GM15510 (cell line): ENCODE results near the gene GABPB1.
A peak's percentile ranks its signal among the peaks of the same experiment; 100 is the strongest.

Source experiments
- POLR2A ChIP-seq: IDR thresholded peaks from 3 replicates; pipeline ENCODE4 v1.6.1; 2011; ENCODE audit warnings: borderline replicate concordance; ENCODE audit not compliant: insufficient read length; ENCODE audit errors: extremely low read depth

GABPB1 gene

DNA sequence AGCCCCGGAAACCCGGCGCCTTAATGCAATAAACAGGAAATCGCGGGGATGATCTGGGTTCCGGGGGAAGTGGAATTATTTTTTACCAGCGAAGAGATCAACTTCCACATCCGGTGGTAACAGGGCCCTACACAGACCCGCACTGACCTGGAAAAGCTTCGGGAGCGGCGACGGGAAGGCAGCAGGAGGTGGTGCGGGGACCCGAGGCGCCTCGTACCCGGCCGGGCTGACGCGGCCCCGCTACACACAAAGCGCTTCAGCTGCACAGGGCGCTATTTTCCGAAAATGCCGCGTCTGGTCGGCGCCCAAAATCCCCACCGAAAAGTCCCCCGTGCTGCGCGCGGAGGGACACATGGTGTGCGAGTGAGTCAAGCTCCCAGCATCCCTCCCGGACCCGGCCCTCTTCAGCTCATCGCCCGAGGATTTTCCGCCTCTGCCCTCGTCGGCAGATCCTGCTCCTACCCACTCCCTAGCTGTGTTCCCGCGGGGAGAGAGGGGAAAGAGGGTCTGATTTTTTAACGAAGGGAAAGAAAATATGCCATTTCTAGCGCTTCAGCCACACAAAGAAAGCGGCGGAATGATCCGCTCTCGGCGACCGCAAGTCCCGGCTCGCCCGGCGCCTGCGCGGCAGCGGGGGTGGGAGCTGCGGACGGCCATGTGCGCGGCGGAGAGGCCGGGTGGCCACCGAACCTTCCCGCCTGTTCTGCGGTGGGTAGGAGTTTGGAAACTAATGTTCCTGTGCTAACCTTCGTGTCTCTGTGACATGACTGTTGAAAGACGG, at the start of gene GABPB1:
GABPB1 (minus strand) TSS at position 361 of the 781 bp plus-strand sequence. CDS start 45,400 bp downstream, outside the sequence.
- TF ChIP-seq POLR2A: peak; percentile 90

DNA sequence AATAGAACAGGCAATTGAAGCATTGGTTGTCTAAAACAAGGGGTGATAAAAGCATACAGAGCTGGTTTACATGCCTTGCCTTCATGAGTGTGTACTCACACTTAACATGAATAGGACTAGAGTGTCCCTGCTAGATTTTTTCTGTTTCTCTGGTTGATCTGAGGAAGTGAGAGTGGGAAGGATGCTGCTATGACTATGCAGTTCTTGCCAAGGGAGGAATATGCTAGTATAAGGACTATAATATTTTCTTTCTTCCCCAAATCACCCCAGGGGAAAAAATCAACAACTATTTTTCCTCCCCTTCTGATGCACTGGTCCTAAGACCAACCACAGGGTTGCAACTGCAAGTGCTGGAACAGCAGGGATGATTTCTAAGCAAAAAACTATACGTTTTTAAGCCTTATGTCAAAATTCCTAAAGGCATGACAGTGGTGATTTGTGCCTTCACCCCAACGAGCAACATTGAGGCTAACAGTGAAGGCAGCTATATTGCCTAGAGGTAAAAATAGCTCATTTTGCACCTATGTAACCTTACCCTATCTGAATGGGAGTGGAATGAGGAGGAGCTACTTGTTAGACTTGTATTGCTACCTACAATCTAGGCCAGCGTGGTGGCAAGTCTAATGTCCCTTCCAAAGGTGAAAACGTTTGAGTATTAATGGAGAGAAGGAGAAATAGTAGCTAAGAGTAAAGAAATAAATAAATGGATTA, 35.7 kb upstream of the GABPB1 start:
- TF ChIP-seq POLR2A: no peak

DNA sequence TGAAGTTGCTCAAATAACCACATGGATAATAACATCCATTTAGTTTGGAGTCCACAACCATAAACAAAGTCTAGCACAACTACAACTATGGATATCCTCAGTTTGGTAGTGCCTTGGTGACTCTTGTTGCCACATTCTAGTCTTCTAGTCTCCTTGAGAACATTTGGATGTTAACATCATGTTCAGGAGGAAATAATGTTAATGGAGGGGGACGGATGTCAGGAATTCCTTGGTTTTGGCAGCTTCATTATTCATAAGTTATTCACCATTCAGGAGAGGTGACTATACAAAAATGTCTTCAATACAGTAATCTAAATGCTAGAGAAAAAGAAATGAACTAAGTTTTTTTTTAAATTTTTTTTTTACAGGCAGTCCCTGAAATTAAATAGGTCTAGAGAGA, 26.4 kb upstream of the GABPB1 start:
- no peak for TF ChIP-seq POLR2A

DNA sequence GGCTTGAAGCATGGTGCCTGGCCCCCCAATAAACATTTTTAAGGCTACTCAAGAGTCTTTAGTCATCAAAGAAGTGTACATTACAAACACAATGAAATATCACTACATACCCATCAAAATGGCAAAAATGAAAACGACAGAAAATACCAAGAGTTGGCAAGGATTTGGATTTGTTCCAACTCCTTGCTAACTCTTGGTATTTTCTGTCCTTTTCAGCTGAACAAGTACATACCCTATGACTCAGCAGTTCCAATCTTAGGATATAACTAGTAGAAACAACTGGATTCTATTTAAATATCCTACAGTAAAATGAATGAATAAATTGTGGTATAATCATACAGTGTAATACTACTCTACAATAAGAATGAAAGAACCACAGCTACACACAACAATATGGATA, 25.1 kb upstream of the GABPB1 start:
- TF ChIP-seq POLR2A: no peak

- no peak for TF ChIP-seq POLR2A
Observed at GRCh38 chr15:50378776-50379175, 23.8 kb upstream of the GABPB1 start.

DNA sequence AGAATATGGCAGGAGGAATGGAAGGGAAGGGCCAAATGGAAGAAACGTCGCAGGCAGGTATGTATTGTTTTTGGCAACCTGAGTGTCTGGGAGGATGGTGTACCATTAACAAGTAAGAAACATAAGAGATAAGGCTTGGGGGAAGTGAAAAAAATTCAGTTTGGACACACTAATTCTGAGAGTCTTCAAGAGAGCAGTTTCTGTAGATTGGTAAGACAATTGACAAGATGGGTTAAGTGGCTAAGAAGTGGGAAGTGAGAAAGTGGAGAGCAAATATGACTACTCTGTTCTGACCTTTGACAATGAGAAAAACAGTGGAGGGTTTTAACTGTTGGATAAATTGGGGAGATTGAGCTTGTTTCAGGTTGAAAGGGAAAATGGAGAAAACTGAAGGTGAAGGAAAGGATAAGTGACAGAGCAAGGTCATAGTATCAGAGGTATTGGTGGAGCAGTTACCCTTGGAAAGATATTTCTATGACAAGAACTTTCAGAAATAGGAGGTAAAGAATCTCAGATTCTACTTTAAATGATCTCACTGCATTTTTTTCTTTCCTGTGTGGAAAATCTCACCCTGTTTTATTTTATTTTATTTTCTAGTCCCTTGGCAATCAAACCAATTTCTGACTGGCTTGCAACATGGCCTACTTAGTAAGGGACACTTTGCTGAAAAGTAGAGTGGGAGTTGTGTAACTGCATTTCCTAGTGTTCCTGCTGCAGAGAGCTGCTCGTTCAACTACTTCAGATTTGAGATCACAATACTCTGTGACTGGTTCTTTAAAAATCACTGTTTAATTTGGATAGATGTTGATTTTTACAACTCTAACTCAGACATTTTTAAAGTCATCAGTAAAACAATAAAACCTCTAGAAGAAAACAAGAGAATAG, 23.1 kb upstream of the GABPB1 start:
- no peak for TF ChIP-seq POLR2A

- TF ChIP-seq POLR2A: no peak
Observed at GRCh38 chr15:50365971-50366370, 11.0 kb upstream of the GABPB1 start.

DNA sequence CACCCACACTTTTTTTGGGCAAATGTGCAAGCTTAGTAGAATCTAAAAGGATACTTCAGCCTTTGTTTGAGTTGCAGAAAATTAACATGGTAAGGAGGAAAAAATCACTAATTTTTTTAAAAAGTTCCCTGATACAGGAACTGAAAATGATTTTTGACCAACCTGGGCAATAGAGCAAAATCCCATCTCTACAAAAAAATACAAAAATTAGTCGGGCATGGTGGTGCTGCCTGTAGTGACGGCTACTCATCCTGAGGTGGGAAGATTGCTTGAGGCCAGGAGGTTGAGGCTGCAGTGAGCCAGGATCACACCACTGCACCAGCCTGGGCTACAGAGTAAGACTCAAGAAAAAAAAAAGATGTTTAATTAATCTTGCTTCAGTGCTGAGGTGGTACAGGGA, 10.6 kb upstream of the GABPB1 start:
- TF ChIP-seq POLR2A: no peak

DNA sequence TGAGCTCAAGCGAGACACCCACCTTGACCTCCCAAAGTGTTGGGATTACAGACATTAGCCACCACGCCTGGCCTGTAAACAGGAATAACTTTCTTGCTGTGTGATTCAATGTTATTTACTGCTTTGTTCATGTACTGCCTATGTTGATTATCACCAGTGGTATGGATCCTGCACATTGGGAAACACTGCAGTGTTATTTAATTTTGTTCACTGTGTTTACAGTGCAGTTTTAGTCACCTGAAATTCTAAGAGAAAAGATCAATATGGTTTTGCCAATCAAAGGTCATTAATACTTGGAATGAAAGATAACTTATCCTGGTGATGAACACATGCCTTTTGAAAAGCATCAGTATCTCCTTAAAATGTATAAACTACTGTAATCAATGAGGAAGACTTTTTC, 8.6 kb upstream of the GABPB1 start:
- no peak for TF ChIP-seq POLR2A

- TF ChIP-seq POLR2A: no peak
Observed at GRCh38 chr15:50361756-50362155, 6.8 kb upstream of the GABPB1 start.

DNA sequence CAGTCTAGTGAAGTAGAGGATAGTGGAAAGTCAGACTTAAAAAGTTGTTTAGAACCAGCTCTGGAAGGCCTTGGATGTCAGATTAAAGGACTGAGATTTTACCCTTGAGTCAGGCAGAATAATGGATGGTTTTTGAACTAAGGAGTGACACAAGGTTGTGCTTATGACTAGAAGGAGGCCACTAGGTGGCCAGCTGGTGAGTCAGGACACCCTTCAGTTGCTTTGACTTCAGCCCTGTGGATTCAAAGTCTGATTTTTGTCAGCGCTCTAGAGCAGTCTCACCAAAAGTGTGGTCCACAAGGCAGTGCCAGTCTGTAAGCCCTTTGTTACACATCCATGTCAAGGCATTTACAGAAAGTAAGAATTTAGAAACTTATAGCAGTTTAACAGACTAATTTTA, 3.8 kb upstream of the GABPB1 start:
- TF ChIP-seq POLR2A: no peak

GRCh38 chr15:50355980-50356379, 982 bp upstream of the GABPB1 start:
- TF ChIP-seq POLR2A: no peak

DNA sequence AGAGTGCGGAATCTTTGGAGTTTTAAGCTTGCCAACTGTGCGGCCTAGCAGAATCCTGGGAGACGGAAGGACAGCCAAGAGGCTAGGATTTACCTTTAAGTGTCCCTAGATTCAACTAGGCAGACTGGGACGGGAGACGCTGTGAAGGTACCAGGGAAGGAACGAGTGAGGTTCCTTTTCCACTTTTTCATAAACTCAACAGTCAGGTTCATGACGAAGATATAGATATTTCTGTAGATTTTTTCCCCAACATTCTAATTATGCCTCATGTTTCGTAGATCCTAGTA, 564 bp upstream of the GABPB1 start:
- no peak for TF ChIP-seq POLR2A

- TF ChIP-seq POLR2A: peak; percentile 67
Observed at GRCh38 chr15:50353975-50354837, 792 bp downstream of the GABPB1 start.

- TF ChIP-seq POLR2A: no peak
Observed at GRCh38 chr15:50353251-50353974, 1.6 kb downstream of the GABPB1 start.

DNA sequence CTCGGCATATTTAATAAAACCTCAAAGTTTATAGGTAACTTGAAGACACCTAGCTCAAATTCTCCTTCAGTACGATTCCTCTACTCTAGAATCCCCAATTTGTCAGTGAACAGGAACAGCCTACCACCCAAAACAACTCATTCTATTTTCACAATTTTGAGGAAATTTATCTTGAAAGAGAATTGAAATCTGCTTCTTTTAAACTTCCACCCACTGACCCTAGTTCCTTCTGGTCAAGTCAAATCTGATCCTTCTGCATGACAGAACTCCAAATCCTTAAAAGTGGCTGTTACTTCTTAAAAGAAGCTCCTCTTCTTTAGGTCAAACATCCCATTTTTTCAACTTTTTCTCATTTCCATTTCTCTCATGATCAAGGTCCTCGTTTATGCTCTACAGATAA, 4.4 kb downstream of the GABPB1 start:
- no peak for TF ChIP-seq POLR2A
